ENCODE measurements around the gene IFNW1. TPM values are rescaled to one million over a fixed set of nuclear protein-coding genes. Genes with fewer than 3 reads are reported as not detected.

The IFNW1 gene
- total RNA-seq, 1 experiment from 2014 or later = not detected

DNA sequence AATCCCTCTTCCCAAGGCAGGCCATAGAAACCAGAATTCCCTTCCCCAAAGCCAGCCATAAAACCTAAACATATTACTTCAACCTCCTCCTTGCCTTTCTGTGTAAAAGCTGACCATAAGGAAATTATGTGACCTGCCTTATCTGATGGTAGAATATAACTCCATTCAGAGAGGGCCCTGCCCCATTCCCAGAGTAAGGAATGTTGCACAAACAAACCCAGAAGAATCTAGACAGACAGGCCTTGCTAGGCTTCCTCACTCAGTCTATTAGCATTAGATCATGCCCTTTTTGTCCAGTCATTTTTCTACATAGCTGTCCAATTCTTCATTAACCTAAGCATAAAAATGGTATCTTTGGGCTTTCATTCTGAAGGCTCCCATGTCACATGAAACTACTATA is 46.1 kb downstream of the IFNW1 start:
- TF ChIP-seq, protein P1, sequence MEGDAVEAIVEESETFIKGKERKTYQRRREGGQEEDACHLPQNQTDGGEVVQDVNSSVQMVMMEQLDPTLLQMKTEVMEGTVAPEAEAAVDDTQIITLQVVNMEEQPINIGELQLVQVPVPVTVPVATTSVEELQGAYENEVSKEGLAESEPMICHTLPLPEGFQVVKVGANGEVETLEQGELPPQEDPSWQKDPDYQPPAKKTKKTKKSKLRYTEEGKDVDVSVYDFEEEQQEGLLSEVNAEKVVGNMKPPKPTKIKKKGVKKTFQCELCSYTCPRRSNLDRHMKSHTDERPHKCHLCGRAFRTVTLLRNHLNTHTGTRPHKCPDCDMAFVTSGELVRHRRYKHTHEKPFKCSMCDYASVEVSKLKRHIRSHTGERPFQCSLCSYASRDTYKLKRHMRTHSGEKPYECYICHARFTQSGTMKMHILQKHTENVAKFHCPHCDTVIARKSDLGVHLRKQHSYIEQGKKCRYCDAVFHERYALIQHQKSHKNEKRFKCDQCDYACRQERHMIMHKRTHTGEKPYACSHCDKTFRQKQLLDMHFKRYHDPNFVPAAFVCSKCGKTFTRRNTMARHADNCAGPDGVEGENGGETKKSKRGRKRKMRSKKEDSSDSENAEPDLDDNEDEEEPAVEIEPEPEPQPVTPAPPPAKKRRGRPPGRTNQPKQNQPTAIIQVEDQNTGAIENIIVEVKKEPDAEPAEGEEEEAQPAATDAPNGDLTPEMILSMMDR (IDR thresholded peaks at IDR 0.05; ENCODE audit: unreplicated experiment) = no peak
- H3K4me1 Mint-ChIP-seq (ENCODE audit: low read depth, unreplicated experiment) = peaks cover 26% of the 10 kb centered on the region
- H3K27ac Mint-ChIP-seq (ENCODE audit: unreplicated experiment) = peak overlapping the region; percentile 89
- intact Hi-C loops (cut with micrococcal nuclease; ENCODE audit: unreplicated experiment) = loop anchor here (5.0 kb wide), 1 partner anchor 1168 kb away; no protein-coding TSS in a partner anchor
- H3K27me3 Mint-ChIP-seq (ENCODE audit: unreplicated experiment) = no peaks in the 10 kb centered on the region
- DNase-seq = peak; percentile 18
- no peaks in the 10 kb centered on the region for H3K36me3 Mint-ChIP-seq (ENCODE audit: insufficient read depth, unreplicated experiment)
- peaks cover 2% of the 10 kb centered on the region for H3K9me3 Mint-ChIP-seq (ENCODE audit: low read depth, unreplicated experiment)
- H3K4me3 Mint-ChIP-seq (ENCODE audit: low read depth, unreplicated experiment) = peak overlapping the region; percentile 54
- BruUV-seq (replicated peaks) = TSS peak; percentile 52
- CTCF ChIA-PET = interaction anchor here (1.9 kb wide), 1 partner anchor 15 kb away, joined by 11 read pairs; no protein-coding TSS in a partner anchor

Other genes with a start within 250 kb of the IFNW1 start
- 0.07 and 0.10 TPM in 2 replicates for gene HACD4, start 110.2 kb downstream of the IFNW1 start, total RNA-seq (2022)
- gene IFNB1, start 63.9 kb downstream of the IFNW1 start, total RNA-seq (2022) = 0.42 and 0.61 TPM in 2 replicates
- gene IFNA21, start 24.8 kb upstream of the IFNW1 start, total RNA-seq (2022) = not detected in 2 replicates
- not detected in 2 replicates for gene IFNA4, start 45.8 kb upstream of the IFNW1 start, total RNA-seq (2022)
- gene IFNA7, start 60.4 kb upstream of the IFNW1 start, total RNA-seq (2022) = not detected in 2 replicates
- not detected in 2 replicates for gene IFNA10, start 65.3 kb upstream of the IFNW1 start, total RNA-seq (2022)
- gene IFNA16, start 75.5 kb upstream of the IFNW1 start, total RNA-seq (2022) = not detected in 2 replicates
- not detected in 2 replicates for gene IFNA17, start 86.4 kb upstream of the IFNW1 start, total RNA-seq (2022)
- not detected in 2 replicates for gene IFNA14, start 98.2 kb upstream of the IFNW1 start, total RNA-seq (2022)
- gene IFNA5, start 163.5 kb upstream of the IFNW1 start, total RNA-seq (2022) = not detected in 2 replicates
- gene KLHL9, start 193.6 kb upstream of the IFNW1 start, total RNA-seq (2022) = 15.8 and 16.8 TPM in 2 replicates
- gene IFNA6, start 209.1 kb upstream of the IFNW1 start, total RNA-seq (2022) = not detected in 2 replicates
- not detected in 2 replicates for gene IFNA13, start 226.2 kb upstream of the IFNW1 start, total RNA-seq (2022)
- not detected in 2 replicates for gene IFNA2, start 243.6 kb upstream of the IFNW1 start, total RNA-seq (2022)

All from Calu3 (cell line).